Nephron progenitor cell (in vitro differentiated cells): ENCODE data around the gene MAS1.

Source experiments
- DNase-seq: peaks from one replicate; pipeline ENCODE4 v3.0.0; 2021
- H3K27ac Mint-ChIP-seq: 2 replicates; pipeline ENCODE4 v1.8.0; 2021; ENCODE audit warnings: mild to moderate bottlenecking, moderate library complexity, mixed read lengths
- H3K27me3 Mint-ChIP-seq: 2 replicates; pipeline ENCODE4 v1.8.0; 2021; ENCODE audit warnings: mild to moderate bottlenecking, low read depth, mixed read lengths; ENCODE audit not compliant: poor library complexity
- H3K36me3 Mint-ChIP-seq: 2 replicates; pipeline ENCODE4 v1.8.0; 2021; ENCODE audit warnings: low read depth, mixed read lengths
- H3K4me1 Mint-ChIP-seq: 2 replicates; pipeline ENCODE4 v1.8.0; 2021; ENCODE audit warnings: mixed read lengths
- H3K4me3 Mint-ChIP-seq: 2 replicates; pipeline ENCODE4 v1.8.0; 2021; ENCODE audit warnings: mild to moderate bottlenecking, moderate library complexity, mixed read lengths
- H3K9me3 Mint-ChIP-seq: 2 replicates; pipeline ENCODE4 v1.8.0; 2021; ENCODE audit warnings: mild to moderate bottlenecking, moderate library complexity, mixed read lengths
- TF ChIP-seq, protein P1 (sequence below): fragments of 200-600 bp; sonication (generic); IDR thresholded peaks from 2 replicates; pipeline ENCODE4 v1.5.0; 2021; ENCODE audit warnings: antibody characterized with exemption

MAS1 gene

GRCh38 chr6:159935065-159935464, 44.3 kb downstream of the MAS1 start:
- DNase-seq = no peak

GRCh38 chr6:159935633-159936032, 44.8 kb downstream of the MAS1 start:
- no peak overlapping the region for H3K27ac Mint-ChIP-seq
- H3K4me1 Mint-ChIP-seq = no peaks in the 10 kb centered on the region
- no peaks in the 10 kb centered on the region for H3K36me3 Mint-ChIP-seq
- TF ChIP-seq, protein P1, sequence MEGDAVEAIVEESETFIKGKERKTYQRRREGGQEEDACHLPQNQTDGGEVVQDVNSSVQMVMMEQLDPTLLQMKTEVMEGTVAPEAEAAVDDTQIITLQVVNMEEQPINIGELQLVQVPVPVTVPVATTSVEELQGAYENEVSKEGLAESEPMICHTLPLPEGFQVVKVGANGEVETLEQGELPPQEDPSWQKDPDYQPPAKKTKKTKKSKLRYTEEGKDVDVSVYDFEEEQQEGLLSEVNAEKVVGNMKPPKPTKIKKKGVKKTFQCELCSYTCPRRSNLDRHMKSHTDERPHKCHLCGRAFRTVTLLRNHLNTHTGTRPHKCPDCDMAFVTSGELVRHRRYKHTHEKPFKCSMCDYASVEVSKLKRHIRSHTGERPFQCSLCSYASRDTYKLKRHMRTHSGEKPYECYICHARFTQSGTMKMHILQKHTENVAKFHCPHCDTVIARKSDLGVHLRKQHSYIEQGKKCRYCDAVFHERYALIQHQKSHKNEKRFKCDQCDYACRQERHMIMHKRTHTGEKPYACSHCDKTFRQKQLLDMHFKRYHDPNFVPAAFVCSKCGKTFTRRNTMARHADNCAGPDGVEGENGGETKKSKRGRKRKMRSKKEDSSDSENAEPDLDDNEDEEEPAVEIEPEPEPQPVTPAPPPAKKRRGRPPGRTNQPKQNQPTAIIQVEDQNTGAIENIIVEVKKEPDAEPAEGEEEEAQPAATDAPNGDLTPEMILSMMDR = no peak
- DNase-seq = no peak
- H3K9me3 Mint-ChIP-seq = peaks cover 13% of the 10 kb centered on the region
- no peak overlapping the region for H3K4me3 Mint-ChIP-seq
- H3K27me3 Mint-ChIP-seq = peaks cover 24% of the 10 kb centered on the region

More at GRCh38 chr6:159935065-159935464, 44.3 kb downstream of the MAS1 start:
- Mint-ChIP-seq H3K36me3 (no peaks in the 10 kb centered on the region), H3K4me1 (no peaks in the 10 kb centered on the region), H3K27ac (no peak overlapping the region), H3K27me3 (peaks cover 26% of the 10 kb centered on the region), H3K9me3 (peaks cover 13% of the 10 kb centered on the region), H3K4me3 (no peak overlapping the region)
- TF ChIP-seq, protein P1 = no peak

DNA sequence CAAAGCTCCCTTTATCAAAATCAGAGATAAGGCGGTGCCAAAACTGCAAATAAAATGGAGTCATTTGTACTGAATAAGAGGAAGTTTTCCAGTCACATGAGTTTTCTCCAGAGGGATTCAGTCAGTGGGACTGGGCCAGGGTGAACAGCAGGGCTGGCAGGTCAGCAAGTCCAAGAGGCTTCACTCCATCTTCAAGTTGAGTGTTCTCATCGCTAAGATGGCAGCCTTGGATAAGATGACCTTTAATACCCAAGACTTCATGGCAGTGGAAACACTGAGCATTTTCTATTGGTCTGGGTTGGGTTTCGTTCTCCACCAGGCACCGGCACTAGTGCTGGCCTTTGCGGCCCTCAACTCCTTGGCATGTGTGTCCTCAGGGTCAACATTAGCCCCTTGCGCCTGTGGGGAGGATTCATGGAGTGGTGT, 48.8 kb downstream of the MAS1 start:
- Mint-ChIP-seq H3K27me3 (peaks cover 12% of the 10 kb centered on the region), H3K4me3 (no peak overlapping the region), H3K36me3 (no peaks in the 10 kb centered on the region), H3K4me1 (no peaks in the 10 kb centered on the region), H3K9me3 (peaks cover 31% of the 10 kb centered on the region), H3K27ac (no peak overlapping the region)
- TF ChIP-seq, protein P1 = no peak
- DNase-seq = no peak
